Neural cell (in vitro differentiated cells): ENCODE measurements around the gene DENND2A. TPM values are rescaled to one million over a fixed set of nuclear protein-coding genes. Genes with fewer than 3 reads are reported as not detected.

Experiments used
- H2AFZ ChIP-seq: fragments of 200-600, 300-800 bp; sonication (generic), shearing (Covaris generic); 2 replicates; pipeline ENCODE4 v1.6.0; 2014; ENCODE audit warnings: low read depth, mild to moderate bottlenecking, antibody characterized with exemption, low read length, moderate library complexity
- H3F3A ChIP-seq: fragments of 200-600 bp; shearing (Covaris generic); 2 replicates; pipeline ENCODE4 v1.6.1; 2016; ENCODE audit warnings: mild to moderate bottlenecking, moderate library complexity, mixed read lengths, antibody characterized with exemption, low read length; ENCODE audit not compliant: insufficient read depth, poor library complexity, severe bottlenecking
- H3K27ac ChIP-seq: fragments of 200-600, 300-800 bp; sonication (generic), shearing (Covaris generic); 2 replicates; pipeline ENCODE4 v1.5.1; 2014; ENCODE audit warnings: mild to moderate bottlenecking, low read length, moderate library complexity
- H3K27me3 ChIP-seq: fragments of 300-800, 200-600 bp; sonication (generic), shearing (Covaris generic); 2 replicates; pipeline ENCODE4 v1.6.0; 2014; ENCODE audit warnings: mild to moderate bottlenecking, low read depth, low read length, moderate library complexity; ENCODE audit not compliant: insufficient read depth
- H3K36me3 ChIP-seq: fragments of 300-800, 200-600 bp; sonication (generic), shearing (Covaris generic); 2 replicates; pipeline ENCODE4 v1.5.1; 2014; ENCODE audit warnings: mild to moderate bottlenecking, antibody characterized with exemption, low read length, moderate library complexity; ENCODE audit not compliant: insufficient read depth
- H3K4me2 ChIP-seq: fragments of 300-800, 200-600 bp; sonication (generic), shearing (Covaris generic); 2 replicates; pipeline ENCODE4 v1.6.0; 2014; ENCODE audit warnings: mild to moderate bottlenecking, low read length
- H3K4me3 ChIP-seq: fragments of 300-800, 200-600 bp; sonication (generic), shearing (Covaris generic); 2 replicates; pipeline ENCODE4 v1.5.1; 2014; ENCODE audit warnings: mild to moderate bottlenecking, low read length, moderate library complexity
- H3K79me2 ChIP-seq: fragments of 200-600 bp; shearing (Covaris generic); replicated peaks from 2 replicates; pipeline ENCODE4 v1.6.0; 2014; ENCODE audit warnings: mild to moderate bottlenecking, low read length, moderate library complexity; ENCODE audit not compliant: insufficient read depth
- H3K9ac ChIP-seq: fragments of 300-800, 200-600 bp; sonication (generic), shearing (Covaris generic); 2 replicates; pipeline ENCODE4 v1.6.1; 2016; ENCODE audit warnings: mild to moderate bottlenecking, low read length, mixed read lengths
- H3K9me2 ChIP-seq: fragments of 200-600 bp; shearing (Covaris generic); 2 replicates; pipeline ENCODE4 v1.6.1; 2016; ENCODE audit warnings: mild to moderate bottlenecking, low read length, mixed read lengths; ENCODE audit not compliant: insufficient read depth
- H3K9me3 ChIP-seq: fragments of 200-600, 300-800 bp; sonication (generic), shearing (Covaris generic); 2 replicates; pipeline ENCODE4 v1.6.1; 2016; ENCODE audit warnings: mild to moderate bottlenecking, mixed run types, low read length, moderate library complexity, mixed read lengths
- H4K20me1 ChIP-seq: fragments of 200-600 bp; shearing (Covaris generic); 2 replicates; pipeline ENCODE4 v1.6.1; 2016; ENCODE audit warnings: mild to moderate bottlenecking, mixed run types; ENCODE audit not compliant: insufficient read depth
- EP300 ChIP-seq: fragments of 450-650 bp; conservative IDR thresholded peaks from 2 replicates; pipeline ENCODE4 v1.6.1; 2014; ENCODE audit warnings: antibody characterized with exemption, mild to moderate bottlenecking, moderate library complexity; ENCODE audit not compliant: poor library complexity, severe bottlenecking
- EZH2 ChIP-seq: fragments of 200-600, 300-800 bp; shearing (Covaris generic), sonication (generic); IDR thresholded peaks from 2 replicates; pipeline ENCODE4 v1.6.1; 2014; ENCODE audit warnings: antibody characterized with exemption, low read length, borderline replicate concordance, mild to moderate bottlenecking; ENCODE audit not compliant: insufficient read depth, poor library complexity, severe bottlenecking
- MXI1 ChIP-seq: fragments of 450-650 bp; conservative IDR thresholded peaks from 2 replicates; pipeline ENCODE4 v1.6.1; 2014; ENCODE audit warnings: antibody characterized with exemption, mild to moderate bottlenecking; ENCODE audit not compliant: poor library complexity, severe bottlenecking
- POLR2AphosphoS5 ChIP-seq: IDR thresholded peaks from 2 replicates; pipeline ENCODE4 v1.6.1; 2012
- RAD21 ChIP-seq: fragments of 450-650 bp; conservative IDR thresholded peaks from 2 replicates; pipeline ENCODE4 v1.6.1; 2014; ENCODE audit warnings: antibody characterized with exemption, mild to moderate bottlenecking, moderate library complexity
- SMC3 ChIP-seq: fragments of 450-650 bp; conservative IDR thresholded peaks from 2 replicates; pipeline ENCODE4 v1.6.1; 2014; ENCODE audit warnings: antibody characterized with exemption, mild to moderate bottlenecking, moderate library complexity; ENCODE audit not compliant: poor library complexity
- TAF1 ChIP-seq: IDR thresholded peaks from 2 replicates; pipeline ENCODE4 v1.6.1; 2012; ENCODE audit warnings: low read depth
- polyA plus RNA-seq: library from polyadenylated mRNA; depleted of rRNA; stranded (reverse); fragments of >200 nt; gene quantifications from 2 replicates; pipeline ENCODE4 v1.2.3, GENCODE V29; 2014
- TF ChIP-seq, protein P1 (sequence below): IDR thresholded peaks from 2 replicates; pipeline ENCODE4 v1.6.1; 2012; ENCODE audit warnings: borderline replicate concordance
- TF ChIP-seq, protein P2 (sequence below): fragments of 450-650 bp; IDR thresholded peaks from 2 replicates; pipeline ENCODE4 v1.5.1; 2014; ENCODE audit warnings: antibody characterized with exemption, mild to moderate bottlenecking, moderate library complexity; ENCODE audit not compliant: poor library complexity, severe bottlenecking

Gene DENND2A
- polyA plus RNA-seq, 1 donor from 2014 or later = 21.7 TPM

GRCh38 chr7:140676306-140676705 is 35.7 kb upstream of the DENND2A start:
- Histone ChIP-seq H3F3A (no peaks in the 10 kb centered on the region), H4K20me1 (no peaks in the 10 kb centered on the region), H3K9ac (no peak overlapping the region), H3K9me2 (no peaks in the 10 kb centered on the region), H3K27ac (no peak overlapping the region), H2AFZ (no peak overlapping the region), H3K27me3 (peaks cover 13% of the 10 kb centered on the region), H3K4me3 (no peak overlapping the region), H3K4me2 (no peak overlapping the region), H3K79me2 (no peaks in the 10 kb centered on the region), H3K36me3 (no peaks in the 10 kb centered on the region), H3K9me3 (no peaks in the 10 kb centered on the region)
- TF ChIP-seq EZH2 (no peak), TAF1 (no peak), POLR2AphosphoS5 (no peak), MXI1 (no peak), RAD21 (no peak), SMC3 (no peak), EP300 (no peak)
- TF ChIP-seq, protein P1, sequence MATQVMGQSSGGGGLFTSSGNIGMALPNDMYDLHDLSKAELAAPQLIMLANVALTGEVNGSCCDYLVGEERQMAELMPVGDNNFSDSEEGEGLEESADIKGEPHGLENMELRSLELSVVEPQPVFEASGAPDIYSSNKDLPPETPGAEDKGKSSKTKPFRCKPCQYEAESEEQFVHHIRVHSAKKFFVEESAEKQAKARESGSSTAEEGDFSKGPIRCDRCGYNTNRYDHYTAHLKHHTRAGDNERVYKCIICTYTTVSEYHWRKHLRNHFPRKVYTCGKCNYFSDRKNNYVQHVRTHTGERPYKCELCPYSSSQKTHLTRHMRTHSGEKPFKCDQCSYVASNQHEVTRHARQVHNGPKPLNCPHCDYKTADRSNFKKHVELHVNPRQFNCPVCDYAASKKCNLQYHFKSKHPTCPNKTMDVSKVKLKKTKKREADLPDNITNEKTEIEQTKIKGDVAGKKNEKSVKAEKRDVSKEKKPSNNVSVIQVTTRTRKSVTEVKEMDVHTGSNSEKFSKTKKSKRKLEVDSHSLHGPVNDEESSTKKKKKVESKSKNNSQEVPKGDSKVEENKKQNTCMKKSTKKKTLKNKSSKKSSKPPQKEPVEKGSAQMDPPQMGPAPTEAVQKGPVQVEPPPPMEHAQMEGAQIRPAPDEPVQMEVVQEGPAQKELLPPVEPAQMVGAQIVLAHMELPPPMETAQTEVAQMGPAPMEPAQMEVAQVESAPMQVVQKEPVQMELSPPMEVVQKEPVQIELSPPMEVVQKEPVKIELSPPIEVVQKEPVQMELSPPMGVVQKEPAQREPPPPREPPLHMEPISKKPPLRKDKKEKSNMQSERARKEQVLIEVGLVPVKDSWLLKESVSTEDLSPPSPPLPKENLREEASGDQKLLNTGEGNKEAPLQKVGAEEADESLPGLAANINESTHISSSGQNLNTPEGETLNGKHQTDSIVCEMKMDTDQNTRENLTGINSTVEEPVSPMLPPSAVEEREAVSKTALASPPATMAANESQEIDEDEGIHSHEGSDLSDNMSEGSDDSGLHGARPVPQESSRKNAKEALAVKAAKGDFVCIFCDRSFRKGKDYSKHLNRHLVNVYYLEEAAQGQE = no peak
- TF ChIP-seq, protein P2, sequence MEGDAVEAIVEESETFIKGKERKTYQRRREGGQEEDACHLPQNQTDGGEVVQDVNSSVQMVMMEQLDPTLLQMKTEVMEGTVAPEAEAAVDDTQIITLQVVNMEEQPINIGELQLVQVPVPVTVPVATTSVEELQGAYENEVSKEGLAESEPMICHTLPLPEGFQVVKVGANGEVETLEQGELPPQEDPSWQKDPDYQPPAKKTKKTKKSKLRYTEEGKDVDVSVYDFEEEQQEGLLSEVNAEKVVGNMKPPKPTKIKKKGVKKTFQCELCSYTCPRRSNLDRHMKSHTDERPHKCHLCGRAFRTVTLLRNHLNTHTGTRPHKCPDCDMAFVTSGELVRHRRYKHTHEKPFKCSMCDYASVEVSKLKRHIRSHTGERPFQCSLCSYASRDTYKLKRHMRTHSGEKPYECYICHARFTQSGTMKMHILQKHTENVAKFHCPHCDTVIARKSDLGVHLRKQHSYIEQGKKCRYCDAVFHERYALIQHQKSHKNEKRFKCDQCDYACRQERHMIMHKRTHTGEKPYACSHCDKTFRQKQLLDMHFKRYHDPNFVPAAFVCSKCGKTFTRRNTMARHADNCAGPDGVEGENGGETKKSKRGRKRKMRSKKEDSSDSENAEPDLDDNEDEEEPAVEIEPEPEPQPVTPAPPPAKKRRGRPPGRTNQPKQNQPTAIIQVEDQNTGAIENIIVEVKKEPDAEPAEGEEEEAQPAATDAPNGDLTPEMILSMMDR = no peak

- no peak overlapping the region for H3K4me2 ChIP-seq
- H3K27ac ChIP-seq = no peak overlapping the region
Observed at GRCh38 chr7:140675726-140676125, 35.1 kb upstream of the DENND2A start.

More at GRCh38 chr7:140675726-140676125, 35.1 kb upstream of the DENND2A start:
- no peaks in the 10 kb centered on the region for H3F3A ChIP-seq
- H3K9ac ChIP-seq = no peak overlapping the region
- H3K36me3 ChIP-seq = no peaks in the 10 kb centered on the region
- no peak for TF ChIP-seq MXI1
- TF ChIP-seq, protein P1 = no peak
- TF ChIP-seq EP300 = no peak
- no peak for TF ChIP-seq TAF1
- TF ChIP-seq, protein P2 = no peak
- TF ChIP-seq POLR2AphosphoS5 = no peak
- TF ChIP-seq EZH2 = no peak
- TF ChIP-seq SMC3 = no peak
- no peaks in the 10 kb centered on the region for H4K20me1 ChIP-seq
- H3K27me3 ChIP-seq = peaks cover 13% of the 10 kb centered on the region
- H2AFZ ChIP-seq = no peak overlapping the region
- no peaks in the 10 kb centered on the region for H3K9me2 ChIP-seq
- no peaks in the 10 kb centered on the region for H3K79me2 ChIP-seq
- peak overlapping the region; percentile 9 for H3K4me3 ChIP-seq
- H3K9me3 ChIP-seq = no peaks in the 10 kb centered on the region
